ENCODE measurements around the gene OXER1.

Gene OXER1

DNA sequence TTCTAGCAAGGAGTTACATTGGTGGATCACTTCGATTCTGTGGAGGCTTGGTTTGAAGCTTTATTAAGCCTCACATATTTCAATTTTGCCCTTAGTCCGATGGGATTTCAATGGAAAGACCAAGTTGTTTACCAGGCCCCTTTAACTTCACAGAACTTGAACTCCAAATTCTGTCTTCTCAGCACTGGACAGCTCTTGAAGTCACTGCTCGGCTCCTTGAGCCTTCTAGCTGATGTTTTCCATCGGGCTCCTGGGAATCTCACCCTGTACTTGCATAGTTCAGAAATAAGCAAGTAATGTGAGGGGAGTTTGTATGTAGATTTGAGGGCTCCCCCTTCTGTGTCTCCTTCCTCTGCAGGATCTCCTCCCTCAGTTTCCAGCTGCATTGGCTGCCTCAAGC lies 15.1 kb downstream of the OXER1 start:
- Histone ChIP-seq H3K36me3 (peaks cover 3 to 46% (median 8%) of the 10 kb centered on the region in 3 donors), H3K9me3 (no peaks in the 10 kb centered on the region), H3K27ac (no peak overlapping the region), H3K4me3 (no peak overlapping the region), H3K27me3 (no peaks in the 10 kb centered on the region), H3K4me1 (no peaks in the 10 kb centered on the region)
- intact Hi-C loops (cut with DNase I; ENCODE audit: low total_unique reads), result no loop called here
- DNase-seq, result no peak
- no peak for TF ChIP-seq CTCF (IDR thresholded peaks at IDR 0.05)

- no peak overlapping the region for H3K27ac ChIP-seq
- peaks cover 0 to 34% (median 3%) of the 10 kb centered on the region in 3 donors for H3K36me3 ChIP-seq
- DNase-seq, result no peak
- no peaks in the 10 kb centered on the region for H3K4me1 ChIP-seq
- no peaks in the 10 kb centered on the region for H3K9me3 ChIP-seq
- TF ChIP-seq CTCF (IDR thresholded peaks at IDR 0.05), result no peak
- H3K4me3 ChIP-seq, result no peak overlapping the region
- no peaks in the 10 kb centered on the region for H3K27me3 ChIP-seq
- intact Hi-C loops (cut with DNase I; ENCODE audit: low total_unique reads), result no loop called here
Measured at GRCh38 chr2:42747422-42747821, 16.5 kb downstream of the OXER1 start.

DNA sequence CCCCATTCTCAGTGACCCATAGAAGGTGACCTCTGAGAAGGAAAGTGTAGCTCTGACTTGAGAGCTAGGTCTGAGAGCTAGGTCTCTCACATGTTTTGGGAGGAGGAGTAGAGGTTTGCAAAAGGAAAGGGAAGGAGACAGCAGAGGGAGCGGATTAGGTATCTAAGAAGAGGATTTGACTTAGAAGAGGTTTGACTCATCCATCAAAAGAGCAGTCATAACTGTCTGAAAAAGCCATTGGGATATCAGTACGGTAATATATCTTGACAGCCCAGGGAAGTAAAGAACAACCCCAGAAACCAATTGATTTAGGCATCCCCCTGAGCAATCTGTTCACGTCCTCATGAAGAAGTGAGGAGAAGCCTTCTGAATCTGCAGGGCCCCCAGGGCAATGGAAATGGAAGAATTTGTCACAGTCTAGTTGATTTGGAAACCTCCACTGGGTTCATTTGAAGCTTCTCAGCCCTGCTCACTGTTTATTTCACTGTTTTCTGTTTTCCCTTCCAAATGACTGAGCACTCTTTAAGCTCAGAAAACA lies 19.3 kb downstream of the OXER1 start:
- no peak for TF ChIP-seq CTCF (IDR thresholded peaks at IDR 0.05)
- Histone ChIP-seq H3K4me1 (no peaks in the 10 kb centered on the region), H3K27me3 (no peaks in the 10 kb centered on the region), H3K36me3 (peaks cover 3 to 22% (median 16%) of the 10 kb centered on the region in 3 donors), H3K27ac (no peak overlapping the region), H3K4me3 (no peak overlapping the region), H3K9me3 (no peaks in the 10 kb centered on the region)
- intact Hi-C loops (cut with DNase I; ENCODE audit: low total_unique reads), result no loop called here
- DNase-seq, result no peak

DNA sequence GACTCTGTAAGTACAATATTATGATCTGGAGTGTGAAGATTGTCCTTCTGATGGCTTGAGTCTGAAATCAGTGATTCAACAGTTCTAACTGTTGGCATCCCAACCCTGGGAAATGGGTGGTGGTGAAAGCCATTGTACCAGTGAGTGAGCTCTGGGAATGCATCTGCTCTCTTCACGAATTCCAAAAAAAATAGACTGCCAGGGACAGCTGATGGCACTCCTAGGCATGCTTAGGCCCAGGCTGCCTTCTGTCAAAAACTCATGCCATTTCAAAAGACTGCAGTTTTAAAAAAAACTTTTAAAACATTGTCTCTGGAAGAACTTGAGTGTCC lies 20.3 kb downstream of the OXER1 start:
- Histone ChIP-seq H3K27me3 (no peaks in the 10 kb centered on the region), H3K4me1 (no peaks in the 10 kb centered on the region), H3K27ac (no peak overlapping the region), H3K36me3 (peaks cover 3 to 22% (median 16%) of the 10 kb centered on the region in 3 donors), H3K9me3 (no peaks in the 10 kb centered on the region), H3K4me3 (no peak overlapping the region)
- TF ChIP-seq CTCF (IDR thresholded peaks at IDR 0.05), result no peak
- intact Hi-C loops (cut with DNase I; ENCODE audit: low total_unique reads), result no loop called here
- DNase-seq, result no peak

DNA sequence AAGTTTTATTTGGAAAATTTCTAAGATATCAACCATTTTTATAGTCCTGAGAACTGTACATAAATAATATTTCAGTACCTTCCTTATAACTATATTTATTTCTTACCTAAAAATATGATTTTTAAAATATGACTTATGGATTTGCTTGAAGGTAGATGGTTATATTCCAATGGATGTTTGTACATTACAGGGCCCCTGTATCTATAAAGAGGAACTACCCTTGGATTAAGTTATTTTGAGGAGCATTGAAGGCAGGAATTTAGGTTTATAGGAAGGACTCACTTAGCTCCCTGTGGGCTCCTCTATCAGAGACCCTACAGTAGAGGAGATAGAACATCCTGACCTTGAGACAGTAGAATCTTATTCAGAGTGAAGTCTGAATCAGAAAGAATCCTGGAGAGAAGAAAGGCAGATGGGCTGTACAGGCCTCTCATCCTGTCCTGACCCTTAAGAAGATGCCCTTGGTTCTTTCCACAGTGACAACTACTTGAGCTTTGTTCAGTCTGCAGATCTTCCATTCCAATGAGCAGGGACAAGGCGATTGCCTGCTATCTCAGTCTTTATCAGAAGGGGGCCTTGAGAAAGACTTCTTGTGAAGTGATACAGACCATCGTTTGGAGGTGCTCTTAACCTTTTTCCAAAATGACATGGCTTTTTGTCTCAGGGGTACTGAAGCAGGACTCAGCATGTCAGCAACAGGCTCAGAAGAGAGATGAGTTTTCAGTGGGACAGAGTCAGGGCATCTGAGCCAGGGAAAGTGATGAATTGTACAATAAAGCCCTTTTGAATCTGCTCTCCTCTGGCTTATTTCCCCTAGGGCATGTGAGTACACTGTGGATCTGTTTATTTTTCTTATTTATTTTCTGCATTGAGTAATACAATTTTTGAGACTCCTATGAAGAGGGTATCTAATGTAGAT lies 20.9 kb downstream of the OXER1 start:
- H3K27me3 ChIP-seq, result no peaks in the 10 kb centered on the region
- no peak overlapping the region for H3K27ac ChIP-seq
- no peaks in the 10 kb centered on the region for H3K4me1 ChIP-seq
- intact Hi-C loops (cut with DNase I; ENCODE audit: low total_unique reads), result no loop called here
- H3K4me3 ChIP-seq, result no peak overlapping the region
- peaks cover 3 to 16% (median 15%) of the 10 kb centered on the region in 3 donors for H3K36me3 ChIP-seq
- no peaks in the 10 kb centered on the region for H3K9me3 ChIP-seq
- no peak for TF ChIP-seq CTCF (IDR thresholded peaks at IDR 0.05)
- no peak for DNase-seq
